ENCODE results near the gene PIGH.
A peak's percentile ranks its signal among the peaks of the same experiment; 100 is the strongest.

PIGH gene

GRCh38 chr14:67574806-67575205, 25.3 kb downstream of the PIGH start:
- DNase-seq (ENCODE audit: low read depth): no peak

GRCh38 chr14:67574156-67574555, 25.9 kb downstream of the PIGH start:
- DNase-seq (ENCODE audit: low read depth): no peak

DNA sequence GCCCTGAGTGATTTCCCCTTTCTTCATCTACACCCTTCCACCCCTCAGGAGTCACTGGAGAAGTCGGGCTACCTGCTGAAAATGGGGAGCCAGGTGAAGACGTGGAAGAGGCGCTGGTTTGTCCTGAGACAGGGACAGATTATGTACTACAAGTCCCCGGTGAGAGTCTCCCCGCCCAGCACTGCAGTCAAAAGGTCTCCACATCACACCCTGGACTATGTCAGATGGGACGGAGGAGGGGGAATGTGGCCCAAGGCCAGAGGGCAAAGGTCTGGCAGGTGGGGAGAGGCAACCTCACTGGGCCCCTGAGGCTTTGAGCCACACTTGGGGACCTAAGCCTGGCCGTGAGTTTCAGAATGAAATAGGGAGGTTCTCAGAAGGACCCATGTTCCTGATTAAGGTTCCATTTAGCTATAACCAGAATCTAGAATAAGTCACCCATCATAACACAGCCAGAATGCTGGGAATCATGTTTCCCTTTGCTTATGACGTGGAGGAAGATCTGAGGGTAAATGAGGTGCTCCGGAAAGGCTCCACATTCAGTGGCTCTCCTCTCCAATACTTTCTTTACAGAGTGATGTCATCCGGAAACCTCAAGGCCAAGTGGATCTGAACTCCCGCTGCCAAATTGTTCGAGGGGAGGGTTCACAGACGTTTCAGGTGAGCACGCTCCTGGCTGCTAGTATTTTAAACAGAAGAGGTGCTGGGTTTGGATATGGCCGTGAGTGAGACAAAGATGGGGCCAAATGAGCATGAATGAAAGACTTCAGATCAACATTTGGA, 26.6 kb downstream of the PIGH start:
- DNase-seq (ENCODE audit: low read depth): no peak

- no peak for DNase-seq (ENCODE audit: low read depth)
Measured at GRCh38 chr14:67572608-67573007, 27.5 kb downstream of the PIGH start.

DNA sequence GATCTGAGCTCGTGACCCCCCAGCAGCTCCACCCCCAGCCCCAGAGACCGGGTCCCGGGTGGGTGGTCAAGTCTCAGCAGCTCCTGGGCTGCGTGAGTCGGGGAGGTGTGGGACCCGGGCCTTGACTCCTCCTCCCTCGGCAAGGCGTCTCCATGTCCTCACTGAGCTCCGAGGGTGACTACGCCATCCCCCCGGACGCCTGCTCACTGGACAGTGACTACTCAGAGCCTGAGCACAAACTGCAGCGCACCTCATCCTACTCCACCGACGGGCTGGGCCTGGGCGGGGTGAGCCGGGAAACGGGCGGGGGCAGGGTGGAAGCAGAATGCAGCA, 28.1 kb downstream of the PIGH start:
- no peak for DNase-seq (ENCODE audit: low read depth)

- peak; percentile 19 for DNase-seq (ENCODE audit: low read depth)
Measured at GRCh38 chr14:67571275-67571990, 28.6 kb downstream of the PIGH start.

DNA sequence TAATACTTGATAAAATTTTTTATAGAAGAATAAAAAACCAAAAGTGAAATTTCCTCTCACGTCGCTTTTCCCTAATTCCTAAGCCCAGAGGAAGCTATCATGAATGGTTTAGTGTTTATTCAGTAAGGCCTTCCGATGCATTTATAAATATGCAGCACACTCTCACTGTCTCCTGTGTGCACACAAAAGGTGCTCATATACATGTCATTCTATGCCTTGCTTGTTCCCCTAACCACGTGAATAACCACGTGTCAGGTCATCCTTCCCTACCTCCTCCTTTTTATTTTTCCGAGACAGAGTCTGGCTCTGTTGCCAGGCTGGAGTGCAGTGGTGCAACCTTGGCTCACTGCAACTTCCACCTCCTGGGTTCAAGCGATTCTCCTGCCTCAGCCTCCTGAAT, 29.6 kb downstream of the PIGH start:
- no peak for DNase-seq (ENCODE audit: low read depth)

DNA sequence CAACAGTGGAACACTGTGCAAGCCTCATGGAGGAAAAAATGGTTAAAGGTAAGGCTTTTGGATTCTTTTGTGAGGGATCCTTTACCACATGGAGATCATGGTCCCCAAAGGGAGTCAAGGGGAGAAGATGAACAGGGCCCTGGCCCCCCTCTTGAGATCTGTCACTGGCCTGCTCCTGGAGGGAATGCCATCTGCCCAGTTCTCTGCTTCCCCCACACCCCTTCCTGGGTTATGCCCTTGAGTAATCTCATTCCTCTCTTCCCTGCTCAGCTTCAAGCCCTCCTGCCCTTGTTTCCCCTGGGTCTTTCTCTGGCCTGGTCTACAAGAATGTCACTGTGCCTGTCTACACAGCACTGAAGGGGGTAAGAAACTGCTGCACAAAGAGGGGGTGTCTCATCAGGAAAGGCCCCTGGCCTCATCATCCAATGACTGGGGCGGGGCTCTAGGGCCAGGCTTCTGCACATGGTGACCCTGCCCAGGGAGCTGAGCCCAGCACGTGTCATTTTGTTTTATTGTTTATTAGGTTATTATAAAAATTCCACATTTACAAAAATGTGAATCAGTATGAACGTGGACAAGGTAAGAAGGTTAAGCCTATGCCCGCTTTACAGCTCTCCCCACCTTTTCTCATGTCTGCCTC, 30.3 kb downstream of the PIGH start:
- DNase-seq (ENCODE audit: low read depth): no peak

- no peak for DNase-seq (ENCODE audit: low read depth)
Measured at GRCh38 chr14:67569011-67569650, 30.9 kb downstream of the PIGH start.

DNA sequence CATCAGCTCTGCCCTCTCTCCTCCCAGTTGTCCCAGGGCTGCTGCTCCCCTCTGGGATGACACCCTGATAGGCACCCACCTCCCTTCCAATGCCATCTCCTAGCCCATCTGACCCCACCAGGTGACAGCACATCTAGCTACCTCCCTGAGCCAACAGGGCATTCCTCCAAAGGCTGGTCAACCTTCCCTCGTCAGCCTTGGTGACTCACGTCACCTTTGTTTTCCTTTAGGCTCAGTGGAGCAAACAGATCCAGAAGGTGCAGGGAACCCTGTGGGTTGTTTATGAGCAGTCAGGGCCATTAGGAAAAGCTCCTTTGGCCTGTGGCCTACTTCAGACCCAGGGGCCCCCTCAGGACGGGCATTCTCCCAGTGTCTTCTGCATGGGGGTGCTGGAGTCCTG, 32.4 kb downstream of the PIGH start:
- DNase-seq (ENCODE audit: low read depth): no peak

DNA sequence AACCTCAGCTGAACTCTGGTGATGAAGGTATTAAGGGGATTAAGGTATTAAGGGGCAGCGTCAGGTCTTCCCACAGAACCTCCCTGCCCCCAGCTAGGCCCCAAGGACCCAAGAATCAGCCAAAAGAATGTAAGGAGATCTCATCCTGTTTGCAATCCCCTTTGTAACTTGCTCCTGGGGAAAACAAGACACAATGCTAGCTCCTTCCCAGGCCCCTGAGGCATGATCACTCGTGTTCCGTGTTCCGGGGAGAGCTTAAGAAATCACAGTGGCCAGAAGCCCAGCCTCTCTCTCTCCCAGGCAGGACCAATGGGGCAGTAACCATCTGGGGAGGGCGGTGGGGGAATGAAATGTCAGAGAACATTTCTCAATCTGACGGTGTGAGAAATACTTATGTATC, 33.2 kb downstream of the PIGH start:
- DNase-seq (ENCODE audit: low read depth): no peak

DNA sequence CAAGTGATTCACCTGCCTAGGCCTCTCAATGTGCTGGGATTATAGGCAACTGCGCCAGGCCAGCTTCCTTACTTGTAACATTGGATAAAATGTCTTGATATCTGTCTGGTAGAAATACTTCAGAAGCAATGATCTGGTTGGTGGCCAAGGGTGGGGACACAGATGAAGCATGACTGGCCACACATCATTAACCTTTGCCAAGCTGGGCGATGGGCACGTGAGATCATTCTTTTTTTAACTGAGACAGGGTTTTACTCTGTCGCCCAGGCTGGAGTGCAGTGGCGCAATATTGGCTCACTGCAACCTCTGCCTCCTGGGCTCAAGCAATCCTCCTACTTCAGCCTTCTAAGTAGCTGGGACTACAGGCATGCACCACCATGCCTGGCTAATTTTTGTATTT, 35.8 kb downstream of the PIGH start:
- no peak for DNase-seq (ENCODE audit: low read depth)

DNA sequence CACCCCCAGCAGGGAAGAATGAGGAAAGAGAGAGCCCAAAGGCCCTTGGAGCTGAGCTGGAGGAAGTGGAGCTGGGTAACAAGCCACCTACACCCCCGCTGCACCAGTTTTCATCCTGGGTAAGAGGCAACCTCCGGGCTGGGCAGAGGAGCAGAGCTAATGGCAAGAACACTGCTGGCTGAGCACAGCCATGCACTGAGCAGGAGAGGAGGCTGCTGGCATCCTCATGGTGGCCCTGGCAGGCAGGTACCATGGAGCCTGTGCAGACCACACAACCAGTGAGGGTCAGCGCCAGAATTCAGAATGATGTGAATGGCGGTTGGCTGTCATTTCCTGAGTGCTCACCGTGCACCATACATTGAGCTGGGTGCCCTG, 37.3 kb downstream of the PIGH start:
- no peak for DNase-seq (ENCODE audit: low read depth)

GRCh38 chr14:67562025-67562775, 37.9 kb downstream of the PIGH start:
- no peak for DNase-seq (ENCODE audit: low read depth)

DNA sequence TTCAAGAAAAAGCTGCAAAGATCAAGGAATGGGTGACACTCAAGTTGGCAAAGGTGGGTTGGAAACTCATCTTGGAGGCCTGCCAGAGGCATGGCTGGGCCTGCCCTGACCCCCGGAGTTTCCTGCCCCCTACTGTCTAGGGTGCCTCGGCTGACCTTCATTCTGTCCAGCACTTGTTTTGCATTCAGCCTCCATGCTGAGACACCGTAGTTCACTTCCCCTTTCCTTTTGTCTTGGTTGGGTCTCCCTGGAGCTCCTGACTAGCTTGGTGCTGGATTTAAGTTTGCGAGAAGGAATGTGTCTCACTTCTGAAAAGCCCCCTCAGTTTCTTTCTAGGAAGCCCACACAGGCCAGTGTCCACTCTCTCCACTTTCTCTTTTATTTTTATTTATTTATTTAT, 40.4 kb downstream of the PIGH start:
- DNase-seq (ENCODE audit: low read depth): no peak

- DNase-seq (ENCODE audit: low read depth): no peak
Measured at GRCh38 chr14:67557656-67558055, 42.4 kb downstream of the PIGH start.

DNA sequence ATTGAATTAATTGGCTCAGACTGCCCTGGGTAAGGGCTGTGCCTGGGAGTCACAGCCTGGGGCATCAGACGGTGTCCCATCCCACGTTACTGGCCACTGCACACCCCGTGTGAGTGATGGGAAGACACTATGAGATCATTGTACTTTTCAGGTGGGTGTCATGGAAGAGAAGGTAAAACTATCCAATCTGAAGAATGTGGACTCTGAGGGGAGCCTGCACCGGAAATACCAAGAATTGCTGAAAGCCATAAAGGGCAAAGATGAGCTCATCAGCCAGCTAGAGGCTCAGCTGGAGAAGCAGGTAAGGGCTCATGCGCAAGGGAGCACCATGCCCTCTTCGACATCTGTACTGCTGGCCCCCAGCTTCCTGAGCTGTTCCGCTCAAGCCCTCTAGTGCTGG, 43.0 kb downstream of the PIGH start:
- DNase-seq (ENCODE audit: low read depth): no peak

DNA sequence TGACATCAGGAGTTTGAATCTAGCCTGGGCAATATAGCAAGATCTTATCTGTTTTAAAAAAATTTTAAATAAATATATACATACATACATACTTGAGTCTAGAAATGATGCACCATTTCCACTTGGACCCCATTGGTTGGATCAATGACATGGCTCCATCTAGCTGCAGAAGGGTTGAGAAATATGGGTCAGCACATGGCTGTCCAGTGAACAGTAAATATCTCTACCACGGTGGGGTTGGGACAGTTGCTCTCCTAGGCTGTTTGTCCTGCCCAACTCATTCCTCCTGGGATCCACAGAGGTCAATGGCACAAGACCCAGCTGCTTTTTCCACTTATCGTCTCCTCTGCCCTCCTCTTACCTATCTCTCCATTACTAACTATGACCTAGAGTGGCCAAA, 43.4 kb downstream of the PIGH start:
- DNase-seq (ENCODE audit: low read depth): no peak

GRCh38 chr14:67555518-67556090, 44.5 kb downstream of the PIGH start:
- no peak for DNase-seq (ENCODE audit: low read depth)

DNA sequence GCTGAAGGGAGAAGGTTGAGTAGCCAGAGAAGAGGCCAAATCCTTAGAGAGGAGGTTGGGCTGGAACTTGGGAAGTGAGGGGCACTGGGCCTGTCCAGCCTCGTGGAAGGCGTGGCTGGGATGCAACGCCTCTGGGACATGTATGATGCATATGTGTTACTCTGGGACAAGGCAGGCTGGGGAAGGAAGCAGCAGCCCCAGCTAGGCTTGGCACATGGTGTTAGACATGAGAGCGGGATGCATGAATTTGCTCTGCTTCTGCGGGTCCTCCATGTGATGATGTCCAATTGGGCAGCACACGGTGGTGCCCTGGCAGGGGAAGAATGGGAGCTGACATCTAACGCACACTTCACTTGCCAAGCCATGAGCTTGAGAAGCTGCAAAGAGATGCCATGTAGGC, 45.7 kb downstream of the PIGH start:
- no peak for DNase-seq (ENCODE audit: low read depth)

- no peak for DNase-seq (ENCODE audit: low read depth)
Measured at GRCh38 chr14:67553547-67553946, 46.5 kb downstream of the PIGH start.

DNA sequence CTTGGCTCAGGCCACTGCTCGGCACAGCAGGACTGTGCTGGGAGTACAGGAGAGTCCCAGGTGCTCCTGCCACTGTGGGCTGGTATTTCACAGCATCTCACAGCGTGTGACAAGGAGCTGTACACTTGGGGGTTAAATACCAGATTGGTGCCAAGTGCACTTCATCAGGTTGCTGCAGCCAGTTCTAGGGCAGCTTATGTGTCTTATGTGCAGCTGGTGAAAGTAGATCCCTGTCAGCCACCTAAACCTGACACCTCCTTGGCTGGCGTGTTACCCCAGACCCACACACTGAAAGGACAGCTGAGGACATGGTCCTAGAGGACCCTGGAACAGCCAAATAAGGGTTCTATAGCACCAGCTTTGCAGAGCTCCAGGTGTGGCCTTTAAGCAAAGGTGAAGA, 48.1 kb downstream of the PIGH start:
- no peak for DNase-seq (ENCODE audit: low read depth)
